DOHH2 (cell line): ENCODE results near the gene PCYT1B.
A peak's percentile ranks its signal among the peaks of the same experiment; 100 is the strongest.

Experiments used
- H3F3A ChIP-seq: fragments of 200-600 bp; sonication (generic), shearing (Covaris generic); 2 replicates; pipeline ENCODE4 v1.6.0; 2016; ENCODE audit warnings: antibody characterized with exemption, mild to moderate bottlenecking; ENCODE audit not compliant: control insufficient read depth, insufficient read depth
- H3K27ac ChIP-seq: fragments of 200-600 bp; sonication (generic); 2 replicates; pipeline ENCODE4 v1.5.1; 2014; ENCODE audit warnings: low read depth, mild to moderate bottlenecking, low read length, moderate library complexity
- H3K27me3 ChIP-seq: fragments of 200-600 bp; sonication (generic); 2 replicates; pipeline ENCODE4 v1.6.1; 2014; ENCODE audit warnings: mild to moderate bottlenecking, low read length, mixed read lengths; ENCODE audit not compliant: control insufficient read depth
- H3K36me3 ChIP-seq: fragments of 200-600 bp; sonication (generic); 2 replicates; pipeline ENCODE4 v1.6.1; 2014; ENCODE audit warnings: mild to moderate bottlenecking, low read length, moderate library complexity, mixed read lengths; ENCODE audit not compliant: control insufficient read depth
- H3K4me1 ChIP-seq: fragments of 200-600 bp; sonication (generic); 2 replicates; pipeline ENCODE4 v1.6.1; 2014; ENCODE audit warnings: mild to moderate bottlenecking, low read length, mixed read lengths; ENCODE audit not compliant: control insufficient read depth
- H3K4me2 ChIP-seq: fragments of 200-600 bp; sonication (generic); 2 replicates; pipeline ENCODE4 v1.6.0; 2014; ENCODE audit warnings: mild to moderate bottlenecking, low read length, moderate library complexity
- H3K4me3 ChIP-seq: fragments of 200-600 bp; sonication (generic); 2 replicates; pipeline ENCODE4 v1.5.1; 2014; ENCODE audit warnings: mild to moderate bottlenecking, low read length, mixed read lengths
- H3K79me2 ChIP-seq: fragments of 200-600 bp; sonication (generic); 2 replicates; pipeline ENCODE4 v1.6.1; 2014; ENCODE audit warnings: mild to moderate bottlenecking, low read length, mixed read lengths; ENCODE audit not compliant: control insufficient read depth
- H3K9me2 ChIP-seq: fragments of 200-600 bp; sonication (generic); replicated peaks from 2 replicates; pipeline ENCODE4 v1.6.1; 2014; ENCODE audit warnings: mild to moderate bottlenecking, low read length, mixed read lengths; ENCODE audit not compliant: control insufficient read depth
- H3K9me3 ChIP-seq: fragments of 200-600 bp; sonication (generic); 2 replicates; pipeline ENCODE4 v1.6.1; 2014; ENCODE audit warnings: antibody characterized with exemption, low read length, mixed read lengths; ENCODE audit not compliant: control insufficient read depth, insufficient read depth
- H4K20me1 ChIP-seq: fragments of 200-600 bp; sonication (generic); 2 replicates; pipeline ENCODE4 v1.6.0; 2014; ENCODE audit warnings: low read depth, mild to moderate bottlenecking, antibody characterized with exemption, low read length, moderate library complexity; ENCODE audit not compliant: control insufficient read depth, insufficient read depth
- CTCF ChIP-seq: fragments of 200-600 bp; sonication (generic); IDR thresholded peaks from one replicate; pipeline ENCODE4 v1.5.1; 2014; ENCODE audit warnings: antibody characterized with exemption, mild to moderate bottlenecking, low read depth, low read length; ENCODE audit not compliant: poor library complexity, severe bottlenecking
- EZH2phosphoT487 ChIP-seq: fragments of 200-600 bp; sonication (generic); IDR thresholded peaks from 2 replicates; pipeline ENCODE4 v1.6.1; 2017; ENCODE audit warnings: borderline replicate concordance, mild to moderate bottlenecking, antibody characterized with exemption, low read length, moderate library complexity, mixed read lengths

Gene PCYT1B

GRCh38 chrX:24693453-24694202 is 46.5 kb upstream of the PCYT1B start, which contains the start of gene POLA1:
Gene POLA1 (plus strand): TSS chrX:24693918. CDS start chrX:24693962, 44 bp downstream.
- Histone ChIP-seq H3K27me3 (no peaks in the 10 kb centered on the region), H3F3A (no peaks in the 10 kb centered on the region), H3K9me2 (no peaks in the 10 kb centered on the region), H3K27ac (peak within 1 kb of the TSS; percentile 51), H3K4me2 (peak within 1 kb of the TSS; percentile 84), H3K36me3 (peaks cover 31% of the 10 kb centered on the region), H3K9me3 (no peaks in the 10 kb centered on the region), H3K79me2 (peaks cover 49% of the 10 kb centered on the region), H4K20me1 (0 out of 2 replicates have a peak, but pooled peaks cover 9% of the 10 kb centered on the region), H3K4me3 (peak within 1 kb of the TSS; percentile 87), H3K4me1 (peaks cover 44% of the 10 kb centered on the region)
- no peak for TF ChIP-seq CTCF
- no peak for TF ChIP-seq EZH2phosphoT487

- H4K20me1 ChIP-seq: 0 out of 2 replicates have a peak, but pooled peaks cover 9% of the 10 kb centered on the region
Observed at GRCh38 chrX:24692305-24692704, 45.2 kb upstream of the PCYT1B start.

GRCh38 chrX:24684048-24684447 is 36.9 kb upstream of the PCYT1B start:
- Histone ChIP-seq H3K36me3 (no peaks in the 10 kb centered on the region), H3K4me1 (peaks cover 4% of the 10 kb centered on the region), H3K27me3 (no peaks in the 10 kb centered on the region; the same call in 1 of the 2 replicates), H3K27ac (no peak overlapping the region), H3K79me2 (no peaks in the 10 kb centered on the region), H3K9me2 (no peaks in the 10 kb centered on the region), H3K9me3 (no peaks in the 10 kb centered on the region), H3K4me2 (no peak overlapping the region), H4K20me1 (no peaks in the 10 kb centered on the region), H3K4me3 (no peak overlapping the region), H3F3A (no peaks in the 10 kb centered on the region)
- TF ChIP-seq CTCF (no peak), EZH2phosphoT487 (no peak)

More at GRCh38 chrX:24692305-24692704, 45.2 kb upstream of the PCYT1B start:
- H3K4me3 ChIP-seq: no peak overlapping the region
- peaks cover 36% of the 10 kb centered on the region for H3K79me2 ChIP-seq
- H3K36me3 ChIP-seq: peaks cover 31% of the 10 kb centered on the region
- H3F3A ChIP-seq: no peaks in the 10 kb centered on the region
- no peaks in the 10 kb centered on the region for H3K9me3 ChIP-seq
- TF ChIP-seq EZH2phosphoT487: no peak
- TF ChIP-seq CTCF: no peak
- no peak overlapping the region for H3K27ac ChIP-seq
- no peak overlapping the region for H3K4me2 ChIP-seq
- H3K4me1 ChIP-seq: peaks cover 45% of the 10 kb centered on the region
- no peaks in the 10 kb centered on the region for H3K9me2 ChIP-seq
- H3K27me3 ChIP-seq: no peaks in the 10 kb centered on the region
